HG02623 (cell line): ENCODE results near the gene BIN1.

ENCODE experiments used
- ATAC-seq: cut with Tn5 transposase; IDR thresholded peaks from one replicate; pipeline ENCODE4 v1.9.1; 2021; ENCODE audit warnings: moderate library complexity; ENCODE audit not compliant: unreplicated experiment

The BIN1 gene

GRCh38 chr2:127093648-127094210 is 13.2 kb downstream of the BIN1 start:
- ATAC-seq, result no peak

- ATAC-seq, result no peak
Measured at GRCh38 chr2:127092901-127093516, 13.9 kb downstream of the BIN1 start.

GRCh38 chr2:127092306-127092705 is 14.6 kb downstream of the BIN1 start:
- no peak for ATAC-seq

- no peak for ATAC-seq
Measured at GRCh38 chr2:127091886-127092285, 15.1 kb downstream of the BIN1 start.

- no peak for ATAC-seq
Measured at GRCh38 chr2:127091148-127091547, 15.8 kb downstream of the BIN1 start.

- ATAC-seq, result no peak
Measured at GRCh38 chr2:127090281-127091120, 16.5 kb downstream of the BIN1 start.

GRCh38 chr2:127089478-127090235 is 17.3 kb downstream of the BIN1 start:
- no peak for ATAC-seq

- ATAC-seq, result no peak
Measured at GRCh38 chr2:127088706-127089105, 18.2 kb downstream of the BIN1 start.

GRCh38 chr2:127087791-127088495 is 19.0 kb downstream of the BIN1 start:
- ATAC-seq, result no peak

- peak; percentile 58 for ATAC-seq
Measured at GRCh38 chr2:127086990-127087790, 19.8 kb downstream of the BIN1 start.

GRCh38 chr2:127085317-127085681 is 21.7 kb downstream of the BIN1 start:
- ATAC-seq, result peak; percentile 27

- no peak for ATAC-seq
Measured at GRCh38 chr2:127084611-127085316, 22.2 kb downstream of the BIN1 start.

- no peak for ATAC-seq
Measured at GRCh38 chr2:127083819-127084503, 23.0 kb downstream of the BIN1 start.

GRCh38 chr2:127082974-127083373 is 24.0 kb downstream of the BIN1 start:
- no peak for ATAC-seq

- peak; percentile 52 for ATAC-seq
Measured at GRCh38 chr2:127081826-127082633, 24.9 kb downstream of the BIN1 start.

- ATAC-seq, result peak; percentile 27
Measured at GRCh38 chr2:127080938-127081755, 25.8 kb downstream of the BIN1 start.
